GM21619 (cell line): ENCODE measurements around the gene LACC1.

Experiments used
- ATAC-seq: cut with Tn5 transposase; IDR thresholded peaks from one replicate; pipeline ENCODE4 v1.9.1; 2021; ENCODE audit not compliant: unreplicated experiment

The LACC1 gene

DNA sequence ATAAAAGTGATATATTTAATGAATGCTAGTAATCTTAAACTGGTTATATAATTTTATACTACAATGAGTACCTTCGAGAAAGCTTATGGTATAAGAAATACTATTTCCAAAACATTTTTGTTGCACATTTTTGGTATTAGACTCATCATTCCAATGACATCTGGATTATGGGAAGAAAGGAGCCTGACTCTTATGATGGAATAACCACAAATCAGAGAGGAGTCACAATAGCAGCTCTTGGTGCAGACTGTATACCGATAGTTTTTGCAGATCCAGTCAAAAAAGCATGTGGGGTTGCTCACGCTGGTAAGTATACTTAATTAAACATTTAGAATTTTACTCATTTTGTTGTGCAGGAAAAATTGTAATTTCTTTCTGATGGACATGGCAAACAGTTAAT lies 3.9 kb downstream of the LACC1 start:
- ATAC-seq, result no peak

DNA sequence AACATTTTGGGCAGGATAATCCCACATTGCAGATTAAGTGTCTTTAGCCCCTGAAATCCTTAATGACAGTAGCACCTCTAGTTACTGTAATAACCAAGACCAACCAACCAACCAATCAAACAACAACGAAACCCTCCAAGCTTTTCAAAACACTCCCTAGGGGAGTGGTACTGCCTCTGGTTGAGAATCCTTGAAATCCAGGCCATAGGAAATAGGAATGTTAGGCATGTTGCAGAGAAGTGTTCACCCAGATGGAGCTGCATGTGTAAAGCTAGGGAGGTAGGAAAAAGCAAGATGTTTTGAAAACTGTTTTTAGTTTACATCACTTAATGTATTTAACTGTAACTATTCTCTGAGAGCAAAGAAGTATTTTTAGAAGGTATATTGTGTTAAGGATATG lies 4.5 kb downstream of the LACC1 start:
- no peak for ATAC-seq

DNA sequence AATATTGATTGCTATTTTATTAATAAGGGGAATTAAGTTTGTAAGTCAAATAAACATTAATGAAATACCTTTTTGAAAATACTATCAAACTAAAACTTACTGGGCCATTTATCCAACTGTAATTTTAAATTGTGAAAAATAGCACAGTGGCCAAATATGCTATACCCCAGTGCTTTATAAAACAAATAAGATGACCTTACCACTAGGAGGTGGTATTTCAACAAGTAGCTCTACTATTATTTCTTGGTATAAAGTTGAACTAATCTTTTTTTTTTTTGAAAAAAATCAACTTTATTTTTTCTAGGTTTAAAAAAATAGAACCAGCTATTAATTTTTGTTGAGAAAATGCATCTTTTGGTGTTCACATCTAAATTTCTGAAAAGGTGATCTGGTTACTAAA lies 14.7 kb downstream of the LACC1 start:
- no peak for ATAC-seq

DNA sequence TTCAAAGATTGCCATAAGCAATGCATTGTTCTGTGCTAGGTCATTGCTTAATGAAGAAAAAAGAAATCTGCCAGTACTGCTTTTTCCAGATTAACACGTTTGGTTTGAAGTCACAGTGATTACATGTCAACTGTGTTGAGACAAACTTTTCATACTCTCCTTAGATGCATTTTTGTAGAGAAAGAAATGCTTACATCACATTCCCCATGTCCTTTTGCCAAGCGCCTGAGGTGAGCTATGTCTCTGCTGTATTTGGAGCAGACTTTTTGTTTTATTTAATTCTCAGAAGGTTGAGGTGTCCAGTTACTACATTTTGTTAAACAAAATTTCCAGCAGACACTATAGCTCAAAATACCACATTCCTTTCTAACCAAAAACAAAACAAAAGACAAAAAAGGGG lies 16.2 kb downstream of the LACC1 start:
- ATAC-seq, result no peak

DNA sequence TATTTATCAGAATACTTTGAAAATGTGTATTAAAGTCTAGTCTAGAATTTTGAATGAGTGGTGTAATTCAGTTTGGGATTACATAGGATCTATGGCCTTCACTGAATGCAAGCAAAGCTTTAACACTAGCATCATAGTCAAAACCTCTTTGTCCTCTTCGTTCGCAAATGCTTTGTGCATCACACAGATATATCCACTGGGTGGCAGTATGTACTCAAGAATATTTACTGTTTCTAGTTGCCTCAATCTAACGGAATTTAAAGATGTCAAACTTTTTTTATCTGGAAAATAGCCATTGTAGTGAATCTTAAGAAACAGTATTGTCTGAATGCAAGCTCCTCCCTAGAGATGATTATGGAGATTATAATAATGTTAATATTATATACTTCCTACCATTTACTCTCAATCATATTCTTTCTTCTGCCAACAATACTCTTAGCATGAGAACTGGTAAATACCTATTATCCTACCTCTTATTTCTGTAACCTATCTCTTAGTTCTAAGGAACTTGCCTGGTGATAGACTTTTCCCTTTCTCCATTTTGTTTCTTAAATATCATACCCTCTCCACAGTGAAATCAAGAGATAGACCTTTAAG lies 25.8 kb downstream of the LACC1 start:
- ATAC-seq, result no peak

DNA sequence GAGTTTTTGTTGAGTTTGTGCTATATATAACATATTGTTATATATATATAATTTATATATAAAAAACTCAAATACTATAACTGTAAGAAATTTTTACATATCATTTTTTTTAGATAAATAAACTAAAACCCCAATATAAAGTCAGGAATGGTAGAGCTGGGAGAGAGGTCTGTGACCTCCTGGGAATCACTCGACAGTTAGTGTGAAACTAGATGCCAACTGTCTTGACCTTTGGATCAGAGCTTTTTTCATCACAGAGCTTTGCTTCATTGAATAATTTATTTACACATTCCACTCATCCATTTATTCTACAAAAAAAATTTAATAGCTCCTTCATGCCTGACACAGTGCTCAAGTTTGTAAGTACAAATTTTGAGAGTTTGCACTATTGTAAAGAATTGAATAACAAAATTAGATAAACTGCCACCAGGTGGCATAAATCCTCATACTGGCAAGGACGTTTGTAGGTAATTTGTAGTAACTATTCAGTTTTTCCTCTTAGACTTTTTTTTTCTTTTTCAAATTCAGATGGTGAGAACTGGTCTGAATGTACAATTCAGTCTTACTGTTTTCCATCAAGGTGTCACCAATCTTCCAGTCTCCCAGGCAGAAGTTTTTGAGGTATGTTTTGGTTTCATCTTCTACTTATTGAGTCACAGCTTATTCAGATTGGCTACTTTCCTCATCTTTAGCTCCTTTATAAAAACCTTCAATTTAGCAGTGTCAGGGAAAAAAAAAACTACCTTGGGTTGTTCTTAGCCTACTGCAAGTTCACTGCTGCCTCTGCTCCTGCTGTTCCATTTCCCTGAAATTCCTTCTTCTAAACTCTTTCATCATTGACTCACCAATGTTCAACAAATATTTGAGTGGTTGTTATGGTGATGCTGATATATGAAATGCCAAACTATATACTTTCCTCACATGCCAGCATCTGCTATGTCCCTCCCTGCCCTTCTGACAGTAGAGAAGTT lies 28.7 kb downstream of the LACC1 start:
- ATAC-seq, result no peak

DNA sequence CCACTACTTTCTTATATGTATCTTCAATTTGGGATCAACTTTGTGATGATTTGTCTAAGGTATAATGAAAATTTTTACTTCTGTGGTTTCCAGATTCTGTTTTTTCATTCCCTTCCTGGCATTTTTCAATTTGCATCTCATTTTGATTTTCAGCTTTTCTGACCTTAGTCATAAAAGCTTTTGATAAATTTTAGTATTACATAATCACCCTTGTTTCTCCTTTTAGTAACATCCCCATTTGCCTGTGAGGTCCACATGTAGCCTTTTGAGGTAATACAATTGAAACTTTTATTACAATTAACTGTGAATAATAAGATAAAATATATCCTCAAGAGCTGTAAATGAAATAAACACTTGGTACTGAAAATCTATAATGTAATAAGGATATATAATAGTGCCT lies 31.2 kb downstream of the LACC1 start:
- ATAC-seq, result no peak

DNA sequence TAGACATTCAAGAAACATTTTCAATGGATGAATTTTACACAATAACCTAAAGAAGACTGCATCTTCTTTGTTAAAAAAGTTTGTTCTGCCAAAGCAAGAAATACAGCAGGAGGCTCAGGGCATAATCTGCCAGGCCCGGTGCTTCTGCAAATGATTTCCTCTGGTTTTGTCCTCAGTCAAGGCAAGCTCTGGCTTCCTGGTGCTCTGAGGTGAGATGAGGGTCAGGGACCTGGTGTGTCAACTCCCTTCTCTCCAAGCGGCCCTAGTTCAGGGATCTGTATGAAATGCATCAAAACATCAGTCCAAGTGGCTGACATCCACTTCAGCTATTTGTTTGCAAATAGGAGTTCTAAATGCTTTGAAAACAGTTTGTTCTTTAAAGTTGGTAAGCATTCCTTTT lies 31.6 kb downstream of the LACC1 start:
- no peak for ATAC-seq

DNA sequence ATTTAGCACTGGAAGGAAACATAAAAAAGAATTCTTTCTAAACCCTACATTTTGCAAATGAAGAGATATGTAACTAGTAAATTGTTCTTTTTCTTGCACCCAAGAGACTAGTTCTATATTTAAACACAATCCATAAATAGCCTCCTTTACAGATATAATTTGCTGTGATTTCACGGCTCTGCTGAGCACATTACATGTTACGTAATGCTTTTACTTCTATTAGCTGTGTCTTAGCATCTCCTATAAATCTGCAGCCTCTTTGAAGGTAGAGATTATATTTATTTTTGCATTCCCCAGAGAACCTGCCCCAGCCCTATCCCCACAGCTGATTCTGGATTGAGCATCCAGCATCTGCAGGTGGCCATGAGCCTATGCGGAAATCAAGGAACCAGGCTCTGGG lies 32.2 kb downstream of the LACC1 start:
- ATAC-seq, result no peak

DNA sequence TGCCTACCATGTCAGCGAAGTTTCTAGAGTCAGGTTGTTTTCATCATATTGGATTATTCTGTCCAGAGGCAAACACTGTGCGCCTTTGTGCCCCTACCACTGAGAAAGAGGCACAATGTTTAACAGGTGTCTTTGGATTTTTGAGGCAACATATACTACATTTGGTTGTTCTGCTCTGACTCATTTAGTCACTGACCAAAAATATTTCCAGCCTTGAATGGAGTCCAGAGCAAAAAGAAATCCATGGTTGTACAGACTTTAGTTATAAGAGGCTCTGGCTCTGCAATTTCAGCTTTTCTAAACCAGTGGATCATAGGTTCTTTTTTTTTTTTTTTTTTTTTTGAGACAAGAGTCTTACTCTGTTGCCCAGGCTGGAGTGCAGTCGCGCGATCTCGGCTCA lies 35.7 kb downstream of the LACC1 start:
- no peak for ATAC-seq

DNA sequence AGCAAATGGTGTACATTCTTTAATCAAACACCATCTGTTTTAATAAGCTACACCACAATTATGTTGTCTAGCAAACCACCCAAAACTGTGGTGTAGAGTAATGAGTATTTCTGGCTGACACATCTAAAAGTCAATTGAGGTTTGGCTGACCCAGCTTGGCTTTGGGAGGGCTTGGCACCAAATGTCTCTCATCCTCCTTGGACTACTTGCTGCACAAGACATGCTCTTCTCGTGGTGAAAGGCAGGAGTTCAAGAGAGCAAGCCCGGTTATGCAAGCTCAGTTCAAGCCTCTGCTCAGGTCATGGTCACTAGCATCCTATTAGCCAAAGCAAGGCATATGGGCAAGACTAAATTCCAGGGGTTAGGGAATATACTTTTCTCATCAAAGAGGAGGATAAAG lies 37.1 kb downstream of the LACC1 start:
- no peak for ATAC-seq

DNA sequence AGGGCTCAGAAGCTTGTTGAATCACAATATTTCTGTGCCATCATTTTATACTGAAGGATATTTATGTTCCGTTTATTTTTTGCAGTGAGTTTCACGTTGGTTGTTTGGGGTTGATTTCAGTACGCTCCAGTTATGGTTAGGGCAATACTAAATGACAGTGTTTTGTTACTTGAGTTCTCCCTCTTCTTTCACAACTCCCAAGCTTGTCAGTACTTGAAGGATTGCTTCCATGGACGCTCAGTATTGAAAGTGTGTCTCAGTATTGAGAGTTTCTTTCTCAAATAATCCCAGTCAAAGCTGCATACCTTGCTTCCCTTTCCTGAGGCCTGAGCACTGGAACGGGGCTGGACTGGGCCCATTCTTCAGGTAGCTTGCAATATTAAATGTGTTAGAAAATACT lies 38.9 kb downstream of the LACC1 start:
- ATAC-seq, result no peak

DNA sequence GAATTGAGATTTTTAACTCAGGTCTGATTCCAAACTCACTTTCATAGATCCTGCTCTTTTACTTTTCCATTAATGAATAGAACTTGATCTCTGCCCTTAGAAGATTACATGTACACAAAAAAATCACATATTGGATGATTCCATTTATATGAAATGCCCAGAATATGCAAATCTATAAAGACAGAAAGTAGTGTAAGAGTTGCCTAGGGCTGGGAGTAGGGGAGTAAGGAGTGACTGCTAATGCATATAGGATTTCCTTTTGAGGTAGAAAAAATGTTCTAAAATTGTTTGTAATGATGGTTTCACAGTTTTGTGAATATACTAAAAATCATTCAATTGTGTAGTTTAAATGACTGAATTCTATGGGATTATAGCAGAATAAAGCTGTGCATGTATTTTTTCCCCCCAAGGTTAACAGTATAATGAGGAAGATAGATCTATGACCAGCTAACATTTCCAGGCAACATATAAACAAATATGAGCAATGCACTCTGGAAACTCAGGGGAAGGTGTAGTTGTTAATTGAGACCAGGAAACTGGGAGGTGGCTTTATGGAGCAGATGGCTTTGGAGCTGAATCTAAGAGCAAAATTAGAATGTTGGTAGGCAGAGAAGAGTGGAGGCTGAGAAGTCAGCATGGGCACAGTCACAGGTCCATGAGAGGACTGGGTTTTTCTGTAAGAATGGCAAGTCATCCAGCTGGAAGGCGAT lies 41.4 kb downstream of the LACC1 start:
- ATAC-seq, result no peak

DNA sequence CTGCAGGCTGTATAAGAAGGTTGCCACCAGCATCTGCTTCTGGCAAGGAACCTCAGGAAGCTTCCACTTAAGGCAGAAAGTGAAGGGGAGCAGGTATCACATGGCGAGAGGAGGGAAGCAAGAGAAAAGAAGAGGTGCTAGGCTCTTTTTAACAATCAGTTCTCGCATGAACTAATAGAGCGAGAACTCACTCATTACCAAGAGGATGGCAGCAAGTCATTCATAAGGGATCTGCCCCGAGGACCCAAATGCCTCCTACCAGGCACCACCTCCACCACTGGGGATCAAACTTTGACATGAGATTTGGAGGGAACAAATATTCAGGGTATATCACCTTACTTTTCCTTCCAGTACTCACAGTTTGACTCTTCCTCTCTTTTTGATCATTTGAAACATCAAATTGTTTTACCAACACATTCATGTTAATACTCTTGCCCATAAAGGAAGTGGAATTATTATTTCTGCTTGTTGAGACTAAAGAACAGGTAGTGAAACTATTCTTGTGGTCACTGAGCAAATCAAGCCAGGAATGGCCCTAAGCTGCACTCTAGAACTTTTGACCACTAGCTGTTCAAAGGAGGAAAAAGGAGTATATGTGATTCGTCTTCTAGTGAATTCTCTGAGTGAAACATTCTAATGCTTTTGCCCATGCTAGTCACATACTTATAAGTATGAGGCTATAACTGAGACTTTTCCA lies 45.0 kb downstream of the LACC1 start:
- peak; percentile 84 for ATAC-seq

DNA sequence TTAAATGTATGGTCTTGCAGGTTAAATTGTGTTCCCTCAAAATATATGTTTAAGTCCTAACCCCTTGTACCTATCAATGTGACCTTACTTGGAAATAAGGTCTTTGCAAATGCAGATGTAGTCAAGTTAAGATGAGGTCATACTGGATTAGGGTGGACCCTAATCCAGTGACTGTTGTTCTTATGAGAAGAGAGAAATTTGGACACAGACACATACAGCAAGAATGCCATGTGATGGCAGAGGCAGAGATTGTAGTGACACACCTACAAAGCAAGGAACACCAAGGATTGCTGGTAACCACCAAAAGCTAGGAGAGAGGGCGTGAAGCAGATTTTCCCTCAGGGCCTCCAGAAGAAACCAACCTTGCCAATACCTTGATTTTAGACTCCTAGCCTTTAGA lies 50.2 kb downstream of the LACC1 start:
- no peak for ATAC-seq

DNA sequence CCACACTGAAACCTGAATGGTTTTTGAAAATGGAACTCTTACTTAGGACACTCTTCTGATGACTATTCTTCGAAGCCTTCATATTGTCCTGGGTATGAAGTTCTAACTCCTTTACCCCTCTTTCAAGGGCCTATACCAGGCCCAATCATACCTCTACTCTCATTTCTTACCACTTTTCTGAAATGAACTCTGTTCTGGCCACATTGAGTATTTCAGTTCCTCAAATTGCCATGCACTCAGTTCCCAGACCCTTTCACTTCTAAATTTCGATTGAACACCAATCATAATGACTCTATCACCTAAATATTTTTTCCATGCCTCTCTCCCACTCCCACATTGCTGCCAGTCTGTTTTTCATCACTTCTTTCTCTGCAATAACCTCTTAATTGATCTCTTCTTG lies 53.7 kb downstream of the LACC1 start:
- ATAC-seq, result peak; percentile 100

DNA sequence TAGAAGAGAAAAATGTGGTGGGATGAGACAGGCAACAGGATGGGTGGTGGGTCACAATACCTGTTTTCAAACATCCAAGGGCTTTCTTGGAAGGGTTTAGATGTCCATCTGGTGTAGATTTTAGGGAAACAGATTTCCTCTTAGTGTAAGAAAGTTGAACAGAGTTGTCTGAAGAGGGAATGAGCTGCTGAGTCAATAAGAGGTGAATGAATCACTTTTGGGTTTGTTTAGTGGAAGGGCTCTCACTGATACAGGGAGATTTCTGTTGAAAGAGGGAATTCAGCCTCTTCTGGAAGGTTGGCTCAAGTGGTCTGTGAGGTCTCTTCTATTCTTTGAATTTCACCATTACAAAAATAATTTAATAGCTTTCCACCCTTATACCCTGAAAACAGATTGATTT lies 54.6 kb downstream of the LACC1 start:
- ATAC-seq, result no peak

DNA sequence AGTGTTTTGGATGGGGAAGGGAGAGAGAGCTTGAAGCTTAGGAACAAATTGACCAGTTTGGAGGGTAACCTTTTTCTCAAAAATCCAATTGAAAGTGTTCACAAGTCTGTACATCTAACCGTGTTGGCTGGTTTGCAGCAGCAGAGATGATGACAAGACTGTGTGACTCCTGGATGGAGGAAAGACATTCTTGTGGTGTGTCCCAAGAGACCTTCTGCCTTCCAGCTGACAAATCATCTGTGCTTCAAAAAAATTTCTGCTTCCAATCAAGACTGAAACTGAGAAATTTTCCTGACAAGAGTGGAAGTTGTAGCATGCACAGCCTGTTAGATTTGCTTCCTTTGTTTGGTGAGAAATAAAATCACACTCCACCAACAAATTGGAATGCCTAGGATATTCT lies 56.2 kb downstream of the LACC1 start:
- ATAC-seq, result no peak

DNA sequence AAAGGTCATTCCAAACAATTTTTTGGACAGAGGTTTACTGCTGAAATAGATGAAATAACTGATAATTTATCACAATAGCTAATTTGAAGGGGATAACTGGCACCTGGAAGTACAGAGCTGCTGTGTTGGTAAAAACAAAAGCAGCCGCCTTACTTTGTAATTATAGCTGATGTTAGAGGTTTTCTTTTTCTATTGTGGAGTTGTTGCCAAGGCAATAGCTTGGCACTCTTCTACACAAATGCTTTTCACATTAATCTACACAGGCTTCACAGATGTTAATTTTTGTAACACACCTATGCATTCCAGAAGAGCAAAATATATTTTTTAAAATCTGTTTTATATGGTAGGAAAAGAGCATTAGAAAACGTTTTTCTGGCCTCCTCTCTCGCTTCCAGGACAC lies 56.9 kb downstream of the LACC1 start:
- ATAC-seq, result no peak

DNA sequence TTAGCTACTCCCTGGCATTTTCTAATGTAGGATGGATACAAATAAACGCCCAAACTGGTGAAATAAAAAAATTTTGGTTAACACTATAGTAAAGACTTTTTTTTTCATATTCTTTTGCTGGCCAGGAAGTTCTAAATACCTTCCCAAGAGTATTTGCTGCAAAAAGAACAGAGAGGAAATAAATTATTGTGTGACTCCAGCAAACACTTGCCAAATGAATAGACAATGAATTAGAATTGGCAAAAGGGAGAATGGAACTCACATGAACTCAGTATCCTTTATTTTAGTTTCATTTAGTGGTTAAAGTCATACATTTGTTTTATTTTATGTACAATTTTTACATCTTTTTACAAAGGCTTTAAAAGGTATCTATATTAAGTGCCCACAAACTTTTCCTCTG lies 58.1 kb downstream of the LACC1 start:
- ATAC-seq, result no peak

DNA sequence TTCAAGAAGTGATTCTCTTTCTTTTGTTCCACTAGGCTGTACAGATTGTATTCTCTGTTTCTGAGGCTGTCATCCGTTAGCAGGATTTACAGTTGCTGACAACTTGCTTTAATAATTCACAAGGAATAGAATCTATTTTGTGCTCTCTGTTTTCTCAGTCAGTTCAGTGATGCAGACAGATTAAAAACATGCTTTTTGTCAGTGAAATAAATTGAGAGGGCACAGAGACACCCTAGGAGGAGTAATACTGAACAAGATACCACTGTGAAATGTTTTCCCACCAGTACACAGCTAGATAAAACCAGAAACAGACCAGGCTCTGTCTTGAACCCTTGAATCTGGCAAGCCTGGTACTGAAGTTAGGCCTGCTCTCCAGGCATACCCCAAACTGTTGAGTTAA lies 58.7 kb downstream of the LACC1 start:
- no peak for ATAC-seq
